Liver (tissue), 3 donors: Measurements from ENCODE around the gene NAT9.

Experiments
- CTCF ChIP-seq: fragments of 150-350 bp; IDR thresholded peaks from 2 replicates; pipeline ENCODE4 v1.5.1; 2017; ENCODE audit warnings: improper control_type of control experiment, low read depth, low read length; ENCODE audit not compliant: missing input control
- EGR1 ChIP-seq, 2 donors: IDR thresholded peaks; 2 replicates each; pipeline ENCODE4 v1.6.1; 2016 to 2018; ENCODE audit warnings: antibody characterized with exemption in 2 of 2, low read depth in 2 of 2
- REST ChIP-seq: IDR thresholded peaks from 2 replicates; pipeline ENCODE4 v1.6.1; 2016; ENCODE audit warnings: antibody characterized with exemption, mild to moderate bottlenecking
- TAF1 ChIP-seq: conservative IDR thresholded peaks from 2 replicates; pipeline ENCODE4 v1.6.1; 2016; ENCODE audit warnings: antibody characterized with exemption, mild to moderate bottlenecking
- YY1 ChIP-seq: IDR thresholded peaks from 2 replicates; pipeline ENCODE4 v1.6.1; 2016; ENCODE audit warnings: antibody characterized with exemption, mild to moderate bottlenecking
- donor health status: healthy.
- donor health status: healthy.

GRCh38 chr17:74792586-74793105 is 16.5 kb upstream of the NAT9 start:
- TF ChIP-seq YY1 (no peak), TAF1 (no peak), EGR1 (IDR thresholded peaks at IDR 0.05; ENCODE audit: low read depth in 2 of 2) (no peak), CTCF (no peak), REST (no peak)
